Measurements from ENCODE around the gene PMIS2.
A peak's percentile ranks its signal among the peaks of the same experiment; 100 is the strongest.

The PMIS2 gene

GRCh38 chr19:35585848-35586247, at the start of gene PMIS2:
TSS of gene PMIS2 (plus strand) at chr19:35586173. CDS start at chr19:35586260, 87 bp downstream.
- FAIRE-seq, result no peak
- DNase-seq (ENCODE audit: insufficient read length, low spot score), result no peak

DNA sequence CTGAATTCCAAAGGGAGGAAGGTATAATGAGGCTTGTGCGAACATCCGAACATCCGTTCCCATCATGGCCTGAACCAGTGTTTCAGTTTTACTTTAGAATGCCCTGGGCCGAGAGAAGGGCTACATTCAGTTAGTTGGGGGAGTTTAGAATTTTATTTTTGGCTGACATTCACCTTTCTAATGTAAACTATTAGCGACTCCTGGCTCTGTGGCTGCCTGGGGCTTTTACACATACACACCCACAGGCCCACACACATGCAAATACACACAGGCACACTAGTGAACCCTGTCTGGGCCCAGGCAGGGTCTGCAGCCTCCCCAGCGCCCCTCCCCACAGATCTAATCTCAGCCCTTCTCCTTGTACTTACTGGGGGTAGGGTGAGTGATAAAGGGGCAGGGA, 46.7 kb upstream of the PMIS2 start:
- FAIRE-seq (no peak), DNase-seq (ENCODE audit: insufficient read length, low spot score) (no peak)

GRCh38 chr19:35539850-35540249, 46.1 kb upstream of the PMIS2 start:
- FAIRE-seq, result no peak

GRCh38 chr19:35540356-35540927, 45.5 kb upstream of the PMIS2 start:
- DNase-seq (ENCODE audit: insufficient read length, low spot score) (no peak), FAIRE-seq (no peak)

More at GRCh38 chr19:35539850-35540249, 46.1 kb upstream of the PMIS2 start:
- no peak for DNase-seq (ENCODE audit: insufficient read length, low spot score)

- FAIRE-seq, result no peak
- DNase-seq (ENCODE audit: insufficient read length, low spot score), result no peak
Measured at GRCh38 chr19:35542209-35542608, 43.8 kb upstream of the PMIS2 start.

DNA sequence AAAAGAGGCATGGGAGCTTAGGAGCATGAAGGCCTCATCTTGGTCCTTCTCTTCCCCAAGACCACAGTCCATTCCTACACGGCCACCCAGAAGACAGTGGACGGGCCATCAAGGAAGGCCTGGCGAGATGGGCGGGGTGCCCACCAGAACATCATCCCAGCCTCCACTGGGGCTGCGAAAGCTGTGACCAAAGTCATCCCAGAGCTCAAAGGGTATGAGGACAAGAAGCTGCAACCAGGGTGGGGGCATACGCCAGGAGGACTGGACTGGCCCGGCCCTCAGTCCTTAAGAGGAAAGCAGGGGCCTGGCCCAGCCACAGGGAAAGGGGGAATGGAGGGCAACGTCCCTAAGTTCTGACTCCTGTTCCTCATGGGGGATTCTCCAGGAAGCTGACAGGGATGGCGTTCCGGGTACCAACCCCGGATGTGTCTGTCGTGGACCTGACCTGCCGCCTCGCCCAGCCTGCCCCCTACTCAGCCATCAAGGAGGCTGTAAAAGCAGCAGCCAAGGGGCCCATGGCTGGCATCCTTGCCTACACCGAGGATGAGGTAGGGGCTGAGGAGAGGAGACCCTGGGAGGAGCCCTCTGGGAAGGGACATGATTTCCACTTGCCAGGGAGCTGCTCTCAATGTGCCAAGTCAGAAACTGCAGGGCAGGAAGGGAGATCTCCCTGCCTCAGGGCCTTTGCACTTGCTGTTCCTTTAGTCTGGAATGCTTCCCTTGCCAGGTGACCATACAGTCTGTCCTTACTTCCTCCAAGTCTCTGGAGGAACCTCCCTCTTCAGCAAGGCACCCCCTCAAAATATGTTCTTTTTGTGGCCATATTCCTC, 42.5 kb upstream of the PMIS2 start:
- no peak for FAIRE-seq
- no peak for DNase-seq (ENCODE audit: insufficient read length, low spot score)

- FAIRE-seq, result no peak
- no peak for DNase-seq (ENCODE audit: insufficient read length, low spot score)
Measured at GRCh38 chr19:35544110-35544802, 41.7 kb upstream of the PMIS2 start.

DNA sequence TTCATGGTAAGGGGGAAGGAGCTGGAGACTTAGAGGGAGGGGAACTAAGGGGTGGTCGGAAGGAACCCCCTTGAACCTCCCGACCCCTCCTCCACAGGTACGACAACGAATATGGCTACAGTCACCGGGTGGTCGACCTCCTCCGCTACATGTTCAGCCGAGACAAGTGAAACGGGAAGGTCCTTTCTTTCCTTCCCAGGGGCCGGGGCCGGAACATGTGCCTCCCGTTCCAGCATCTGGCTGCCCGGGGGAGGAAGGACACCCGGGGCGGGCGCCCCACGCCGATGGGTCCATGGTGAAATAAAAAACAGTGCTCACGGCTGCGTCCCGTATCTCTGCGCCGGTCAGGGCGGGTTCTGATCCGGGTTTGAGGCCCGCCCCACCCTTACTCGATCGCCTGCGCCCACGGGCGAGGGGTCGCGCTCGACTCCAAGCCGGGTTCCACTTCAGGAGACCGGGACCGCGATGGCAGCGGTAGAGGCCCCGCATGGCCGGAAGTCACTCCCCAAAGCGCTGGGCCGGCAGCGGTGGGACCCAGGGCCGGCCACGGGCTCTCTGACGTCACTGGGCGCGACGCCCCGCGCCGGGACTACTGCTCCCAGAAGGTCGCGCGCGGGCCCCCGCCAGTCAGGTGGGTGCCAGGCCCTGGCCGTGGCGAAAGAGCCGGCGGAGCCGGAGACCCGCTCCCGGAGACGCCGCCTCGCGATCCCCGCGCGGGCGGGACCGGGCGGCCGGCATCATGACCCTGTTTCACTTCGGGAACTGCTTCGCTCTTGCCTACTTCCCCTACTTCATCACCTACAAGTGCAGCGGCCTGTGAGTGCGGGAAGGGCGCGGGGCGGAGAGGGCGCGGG, 40.7 kb upstream of the PMIS2 start, which contains the start of gene TMEM147:
Gene TMEM147 (plus strand): TSS at position 626 of the 854 bp plus-strand sequence. CDS start 114 bp downstream, at position 740.
- DNase-seq (ENCODE audit: insufficient read length, low spot score) (peak; percentile 97), FAIRE-seq (peak; percentile 84)

DNA sequence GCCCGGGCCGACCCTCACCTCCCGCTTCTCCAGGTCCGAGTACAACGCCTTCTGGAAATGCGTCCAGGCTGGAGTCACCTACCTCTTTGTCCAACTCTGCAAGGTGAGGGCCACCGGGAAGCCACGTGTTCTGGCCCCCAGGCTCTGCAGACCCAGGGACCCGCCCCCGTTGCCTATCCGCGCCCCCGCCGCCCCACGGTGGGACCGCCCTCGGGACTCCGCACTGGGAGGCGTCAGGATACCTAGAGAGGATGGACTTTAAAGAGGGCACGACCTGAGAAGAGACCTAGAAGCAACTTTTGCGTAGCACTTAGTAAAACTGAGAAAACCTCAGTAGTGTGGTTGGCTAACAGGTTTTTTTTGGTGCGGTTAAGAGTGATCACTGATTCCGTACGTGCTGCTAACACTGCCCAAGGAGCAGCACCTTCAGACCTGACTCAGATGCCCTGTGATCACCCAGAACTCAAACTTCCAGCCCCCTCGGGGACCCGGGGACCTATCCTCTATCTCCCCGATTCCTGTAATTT, 40.1 kb upstream of the PMIS2 start:
- FAIRE-seq (peak; percentile 90), DNase-seq (ENCODE audit: insufficient read length, low spot score) (peak; percentile 55)

DNA sequence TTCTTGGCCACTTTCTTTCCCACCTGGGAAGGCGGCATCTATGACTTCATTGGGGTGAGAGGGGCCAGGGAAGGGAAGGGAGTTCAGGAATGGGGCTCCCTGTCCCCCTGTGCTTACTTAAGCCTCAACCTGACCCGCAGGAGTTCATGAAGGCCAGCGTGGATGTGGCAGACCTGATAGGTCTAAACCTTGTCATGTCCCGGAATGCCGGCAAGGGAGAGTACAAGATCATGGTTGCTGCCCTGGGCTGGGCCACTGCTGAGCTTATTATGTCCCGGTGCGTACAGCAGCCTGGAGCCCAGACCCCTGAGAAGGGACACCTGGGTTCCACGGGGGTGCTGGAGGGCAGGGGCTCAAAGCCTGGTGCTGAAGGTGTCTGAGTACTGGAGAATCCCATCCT, 39.4 kb upstream of the PMIS2 start:
- no peak for FAIRE-seq
- no peak for DNase-seq (ENCODE audit: insufficient read length, low spot score)

GRCh38 chr19:35549174-35549788, 36.7 kb upstream of the PMIS2 start:
- DNase-seq (ENCODE audit: insufficient read length, low spot score), result peak; percentile 76
- no peak for FAIRE-seq

- DNase-seq (ENCODE audit: insufficient read length, low spot score) (no peak), FAIRE-seq (no peak)
Measured at GRCh38 chr19:35549879-35550523, 36.0 kb upstream of the PMIS2 start.

DNA sequence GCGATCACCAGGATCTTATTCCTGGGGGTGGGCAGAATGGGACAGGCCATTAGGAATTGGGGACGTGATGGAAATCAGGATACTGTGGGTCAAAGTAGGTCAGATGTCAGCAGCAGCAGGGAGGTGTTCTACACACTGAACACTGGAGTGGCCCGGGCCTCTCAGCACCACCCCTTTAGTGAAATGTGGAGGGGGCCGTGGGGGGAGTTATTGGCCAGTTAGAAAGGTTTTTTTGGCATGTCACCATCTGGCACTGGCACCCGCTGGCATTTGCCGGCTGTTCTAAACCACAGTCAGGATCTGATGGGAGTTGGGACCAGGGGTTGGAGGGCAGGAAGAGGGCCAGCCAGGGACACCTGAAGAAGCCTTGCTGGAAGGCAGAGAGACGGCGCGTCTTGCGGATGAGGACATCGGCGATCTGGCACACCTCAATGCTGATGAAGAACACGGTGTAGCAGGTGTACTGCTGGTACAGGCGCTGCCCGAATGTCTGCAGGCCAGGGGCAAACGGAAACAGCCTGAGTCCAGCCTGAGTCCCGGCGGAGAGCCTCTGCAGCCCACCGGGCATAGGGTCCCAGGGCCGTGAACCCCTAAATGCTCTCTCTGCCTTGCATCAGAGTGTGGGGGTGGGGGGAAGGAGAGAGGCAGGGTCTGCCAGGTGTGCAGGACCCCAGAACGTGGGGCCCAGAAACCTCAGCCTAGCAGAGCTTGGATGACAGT, 34.7 kb upstream of the PMIS2 start:
- DNase-seq (ENCODE audit: insufficient read length, low spot score), result no peak
- no peak for FAIRE-seq

DNA sequence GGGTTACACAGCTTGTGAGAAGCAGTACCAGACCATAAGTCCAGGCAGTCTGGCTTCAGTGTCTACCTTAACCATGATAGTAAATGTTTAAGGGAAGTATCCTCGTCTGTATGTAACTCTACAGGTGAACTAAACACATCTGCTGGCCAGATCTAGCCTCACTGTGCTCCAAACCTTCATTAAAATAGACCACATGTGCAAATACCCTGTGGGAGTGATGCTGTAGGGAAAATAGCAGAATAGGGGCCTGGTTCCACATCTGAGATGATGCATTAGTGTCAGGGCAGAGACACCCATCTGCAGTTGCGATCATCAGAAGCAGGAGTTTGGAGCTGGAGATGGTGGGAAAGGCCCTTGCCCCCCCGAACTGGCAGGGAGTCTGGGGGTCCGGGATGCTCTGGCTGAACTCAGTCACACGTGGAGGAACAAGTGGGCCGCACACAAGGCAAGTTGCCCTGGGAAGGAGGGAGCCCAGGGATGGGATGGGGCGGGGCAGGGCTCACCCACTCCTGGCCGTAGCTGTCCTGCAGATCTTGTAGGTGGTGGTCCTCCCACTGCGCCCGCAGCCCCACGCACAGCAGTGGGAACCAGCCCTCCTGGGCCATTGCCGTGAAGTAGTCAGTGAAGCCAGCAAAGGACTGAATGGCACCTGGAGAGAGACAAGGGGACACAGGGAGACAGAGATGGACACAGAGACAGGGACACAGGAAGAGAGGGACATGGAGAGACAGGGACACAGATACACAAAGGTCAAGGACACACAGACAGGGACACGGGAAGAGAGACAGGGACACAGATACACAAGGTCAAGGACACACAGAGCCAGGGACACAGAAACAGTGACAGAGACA, 33.2 kb upstream of the PMIS2 start:
- DNase-seq (ENCODE audit: insufficient read length, low spot score) (no peak), FAIRE-seq (no peak)

DNA sequence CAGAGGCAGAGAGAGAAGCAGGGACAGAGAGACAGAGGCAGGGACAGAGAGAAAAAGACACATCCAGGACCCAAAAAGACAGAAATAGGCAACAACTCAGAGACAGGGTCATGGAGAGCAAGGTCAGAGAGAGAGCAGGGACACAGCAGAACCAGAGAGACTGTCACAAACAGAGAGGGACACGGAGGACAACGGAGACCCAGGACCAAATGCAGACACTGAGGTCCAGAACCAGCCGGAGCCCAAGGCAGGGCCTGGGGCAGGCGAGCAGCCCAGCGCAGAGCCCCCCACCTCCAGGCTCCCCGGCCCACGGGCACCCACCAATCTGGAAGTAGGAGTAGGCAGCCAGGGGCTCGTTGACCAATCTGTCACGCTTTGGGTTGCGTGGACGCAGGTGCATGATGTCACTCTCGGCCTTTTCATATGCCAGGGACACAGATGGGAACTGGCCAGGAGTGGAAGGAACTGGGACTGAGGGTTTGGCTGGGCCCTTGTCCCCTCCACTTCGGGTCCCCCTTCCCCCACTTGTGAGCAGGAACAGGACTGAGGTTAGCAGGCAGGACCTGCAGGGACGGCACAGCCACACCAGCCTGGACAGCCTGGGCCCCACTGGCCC, 32.5 kb upstream of the PMIS2 start:
- FAIRE-seq, result no peak
- no peak for DNase-seq (ENCODE audit: insufficient read length, low spot score)

- DNase-seq (ENCODE audit: insufficient read length, low spot score), result no peak
- no peak for FAIRE-seq
Measured at GRCh38 chr19:35554076-35554475, 31.9 kb upstream of the PMIS2 start.

DNA sequence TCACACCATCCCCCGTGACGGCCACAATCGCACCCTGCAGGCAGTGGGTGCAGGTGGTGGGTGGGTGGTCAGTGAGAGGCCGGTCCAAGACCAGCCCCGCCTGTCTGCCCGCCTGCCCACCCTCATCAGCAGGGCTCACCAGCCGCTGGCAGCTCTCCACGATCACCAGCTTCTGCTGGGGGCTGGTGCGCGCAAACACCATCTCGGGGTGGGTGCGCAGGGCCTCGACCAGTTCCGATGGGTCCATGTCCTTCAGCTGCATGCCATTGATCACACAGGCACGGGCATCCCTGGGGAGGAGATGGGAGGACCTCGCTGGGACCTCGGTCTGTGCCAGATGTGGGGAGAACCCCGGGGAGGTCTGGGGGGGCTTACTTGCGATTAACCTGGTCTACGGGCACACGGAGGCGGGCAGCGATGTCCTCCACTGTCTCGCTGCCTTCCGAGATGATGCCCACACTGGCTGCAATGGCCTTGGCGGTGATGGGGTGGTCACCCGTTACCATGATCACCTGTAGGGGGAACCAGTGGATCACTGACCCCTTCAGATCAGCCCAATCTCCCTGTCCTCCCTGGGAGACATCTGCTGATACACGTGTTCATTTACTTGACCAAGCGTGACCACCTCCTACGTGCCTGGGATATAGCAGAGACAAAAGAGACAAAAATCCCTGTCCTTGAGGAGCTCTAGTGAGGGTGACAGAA, 30.5 kb upstream of the PMIS2 start:
- DNase-seq (ENCODE audit: insufficient read length, low spot score) (no peak), FAIRE-seq (no peak)
